A549 (cell line): ENCODE results near the gene MLLT10.

ENCODE experiments used
- CTCF ChIP-seq: fragments of >200 bp; sonication (Bioruptor Twin); formaldehyde crosslinking; IDR thresholded peaks from 3 replicates; pipeline ENCODE4 v1.5.1; 2016
- EP300 ChIP-seq, 2 experiments: fragments of >200 bp; sonication (Bioruptor Twin); formaldehyde crosslinking; IDR thresholded peaks; 2 replicates in 1 of 2; 3 replicates in 1 of 2; pipeline ENCODE4 v1.6.1; 2016 to 2017
- MAFK ChIP-seq: fragments of 450-650 bp; IDR thresholded peaks from 2 replicates; pipeline ENCODE4 v1.6.1; 2014; ENCODE audit not compliant: partially characterized antibody
- POLR2A ChIP-seq: IDR thresholded peaks from 2 replicates; pipeline ENCODE4 v1.6.1; 2012; ENCODE audit warnings: mild to moderate bottlenecking, low read length
- RAD21 ChIP-seq, 2 experiments: fragments of >200 bp in 1 of 2; sonication (Bioruptor Twin) in 1 of 2; formaldehyde crosslinking in 1 of 2; IDR thresholded peaks in 1 of 2; conservative IDR thresholded peaks in 1 of 2; 2 replicates in 1 of 2; 3 replicates in 1 of 2; pipeline ENCODE4 v1.6.1; 2012 to 2018; ENCODE audit warnings: inconsistent platforms in 1 of 2
- RCOR1 ChIP-seq: fragments of 150-350 bp; IDR thresholded peaks from 2 replicates; pipeline ENCODE4 v1.6.1; 2014; ENCODE audit warnings: antibody characterized with exemption, low read length, low read depth
- REST ChIP-seq: fragments of 200-600 bp; sonication (generic); IDR thresholded peaks from 2 replicates; pipeline ENCODE4 v1.6.1; 2016; ENCODE audit warnings: antibody characterized with exemption, mild to moderate bottlenecking, moderate library complexity

GRCh38 chr10:21702633-21703111, 168.6 kb downstream of the MLLT10 start:
- TF ChIP-seq RAD21 (conservative IDR thresholded peaks at IDR 0.05 in 1 of 2, IDR thresholded peaks at IDR 0.05 in 1 of 2), result no peak
- TF ChIP-seq POLR2A, result no peak
- TF ChIP-seq RCOR1, result no peak
- no peak for TF ChIP-seq MAFK
- TF ChIP-seq EP300 (IDR thresholded peaks at IDR 0.05), result no peak
- TF ChIP-seq REST, result no peak
- no peak for TF ChIP-seq CTCF
